GM12801 (cell line): ENCODE data around the gene DENND2A.

Experiments used
- TF ChIP-seq, protein P1 (sequence below): IDR thresholded peaks from one replicate; pipeline ENCODE4 v1.5.1; 2011; ENCODE audit warnings: control low read depth; ENCODE audit not compliant: insufficient read length; ENCODE audit errors: extremely low read depth

Gene DENND2A

GRCh38 chr7:140544388-140544826 lies 96.2 kb downstream of the DENND2A start:
- TF ChIP-seq, protein P1, sequence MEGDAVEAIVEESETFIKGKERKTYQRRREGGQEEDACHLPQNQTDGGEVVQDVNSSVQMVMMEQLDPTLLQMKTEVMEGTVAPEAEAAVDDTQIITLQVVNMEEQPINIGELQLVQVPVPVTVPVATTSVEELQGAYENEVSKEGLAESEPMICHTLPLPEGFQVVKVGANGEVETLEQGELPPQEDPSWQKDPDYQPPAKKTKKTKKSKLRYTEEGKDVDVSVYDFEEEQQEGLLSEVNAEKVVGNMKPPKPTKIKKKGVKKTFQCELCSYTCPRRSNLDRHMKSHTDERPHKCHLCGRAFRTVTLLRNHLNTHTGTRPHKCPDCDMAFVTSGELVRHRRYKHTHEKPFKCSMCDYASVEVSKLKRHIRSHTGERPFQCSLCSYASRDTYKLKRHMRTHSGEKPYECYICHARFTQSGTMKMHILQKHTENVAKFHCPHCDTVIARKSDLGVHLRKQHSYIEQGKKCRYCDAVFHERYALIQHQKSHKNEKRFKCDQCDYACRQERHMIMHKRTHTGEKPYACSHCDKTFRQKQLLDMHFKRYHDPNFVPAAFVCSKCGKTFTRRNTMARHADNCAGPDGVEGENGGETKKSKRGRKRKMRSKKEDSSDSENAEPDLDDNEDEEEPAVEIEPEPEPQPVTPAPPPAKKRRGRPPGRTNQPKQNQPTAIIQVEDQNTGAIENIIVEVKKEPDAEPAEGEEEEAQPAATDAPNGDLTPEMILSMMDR, result no peak

DNA sequence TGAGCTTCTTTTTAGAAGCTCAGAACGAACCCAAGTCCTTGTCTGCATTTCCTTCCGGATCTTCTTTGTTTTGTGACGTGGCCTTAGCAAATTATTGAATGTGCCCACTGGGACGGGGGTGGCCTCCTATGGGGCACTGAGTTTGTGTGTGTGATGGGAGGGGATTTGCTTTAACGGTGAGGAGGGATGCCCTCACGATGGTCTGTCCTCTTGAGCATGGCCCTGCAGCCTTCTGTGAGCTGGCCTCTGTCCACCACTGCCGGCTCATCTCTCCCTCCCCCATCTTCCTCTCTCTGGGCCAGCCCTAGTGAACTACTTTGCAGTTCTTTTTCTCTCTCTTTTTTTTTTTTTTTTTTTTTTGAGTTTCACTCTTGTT lies 98.4 kb downstream of the DENND2A start:
- TF ChIP-seq, protein P1, result no peak

DNA sequence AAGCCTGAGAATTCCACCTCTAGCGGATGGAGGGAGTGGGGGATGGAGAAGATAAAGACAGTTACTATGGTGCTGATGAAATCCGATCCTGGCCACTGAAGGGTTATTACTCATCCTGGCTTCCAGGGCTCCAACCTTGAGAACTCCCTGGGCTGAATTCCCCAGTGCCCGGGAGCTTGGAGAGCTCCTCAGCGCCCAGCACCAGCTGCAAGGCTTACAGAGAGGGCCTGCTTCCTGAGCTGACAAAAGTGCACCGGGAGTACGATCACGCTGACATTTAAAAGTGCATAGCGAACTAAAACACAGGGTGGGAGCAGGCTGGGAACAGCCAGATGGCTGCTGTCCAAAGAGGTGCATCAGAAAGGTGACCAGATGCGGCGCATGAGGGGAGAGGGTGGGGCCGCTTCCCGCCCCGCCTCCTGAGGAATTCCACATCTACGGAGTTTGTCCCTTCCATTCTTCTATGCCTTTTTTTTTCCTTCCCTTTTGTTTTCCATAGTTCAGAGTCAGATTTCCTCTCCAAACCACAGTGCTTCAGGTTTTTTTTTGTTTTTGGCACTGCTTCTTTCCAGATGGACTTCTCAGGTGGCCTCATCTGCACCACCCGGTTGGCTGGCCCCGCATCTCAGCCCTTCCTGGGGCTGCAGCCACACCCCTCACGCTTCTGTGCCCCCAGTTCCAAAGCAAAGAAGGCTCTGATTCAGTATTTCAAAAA lies 98.9 kb downstream of the DENND2A start:
- TF ChIP-seq, protein P1, result no peak

DNA sequence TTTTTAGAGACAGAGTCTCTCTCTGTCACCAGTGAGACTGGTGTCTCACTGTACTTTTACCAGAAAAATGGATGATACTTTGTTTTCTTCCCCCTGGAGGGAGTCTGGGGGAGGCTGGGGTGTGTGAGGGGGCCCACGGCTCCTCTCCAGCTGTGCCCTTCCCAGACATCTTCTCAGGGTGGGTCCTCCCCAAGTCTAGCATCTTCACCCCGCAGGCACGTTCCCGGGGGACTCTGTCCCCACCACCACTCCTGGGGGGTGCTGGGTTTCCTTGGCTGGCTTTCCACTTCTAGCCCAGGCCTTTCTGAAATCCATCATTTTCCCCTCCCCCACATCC lies 99.5 kb downstream of the DENND2A start:
- TF ChIP-seq, protein P1, result no peak

- TF ChIP-seq, protein P1, result no peak
Measured at GRCh38 chr7:140540136-140540777, 100.4 kb downstream of the DENND2A start.

DNA sequence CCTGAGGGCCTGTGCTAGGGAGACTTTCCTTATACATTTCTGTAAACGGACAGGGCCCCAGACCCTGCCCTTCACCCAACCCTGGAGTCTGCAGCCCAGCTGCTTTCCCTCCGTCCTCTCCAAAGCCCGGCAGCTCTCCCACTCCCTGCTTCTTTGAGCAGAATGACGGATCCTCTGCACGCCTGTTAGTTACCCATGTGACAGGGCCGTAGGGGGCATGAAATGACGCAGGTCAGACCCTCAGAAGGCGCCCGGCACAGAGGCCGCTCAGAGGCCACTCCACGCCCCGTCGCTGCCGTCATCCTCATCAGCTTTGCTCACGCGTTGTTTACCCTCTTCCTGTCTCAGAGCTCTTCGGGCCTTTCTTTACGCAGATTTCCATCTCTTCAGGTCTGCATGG lies 101.2 kb downstream of the DENND2A start:
- TF ChIP-seq, protein P1, result no peak

DNA sequence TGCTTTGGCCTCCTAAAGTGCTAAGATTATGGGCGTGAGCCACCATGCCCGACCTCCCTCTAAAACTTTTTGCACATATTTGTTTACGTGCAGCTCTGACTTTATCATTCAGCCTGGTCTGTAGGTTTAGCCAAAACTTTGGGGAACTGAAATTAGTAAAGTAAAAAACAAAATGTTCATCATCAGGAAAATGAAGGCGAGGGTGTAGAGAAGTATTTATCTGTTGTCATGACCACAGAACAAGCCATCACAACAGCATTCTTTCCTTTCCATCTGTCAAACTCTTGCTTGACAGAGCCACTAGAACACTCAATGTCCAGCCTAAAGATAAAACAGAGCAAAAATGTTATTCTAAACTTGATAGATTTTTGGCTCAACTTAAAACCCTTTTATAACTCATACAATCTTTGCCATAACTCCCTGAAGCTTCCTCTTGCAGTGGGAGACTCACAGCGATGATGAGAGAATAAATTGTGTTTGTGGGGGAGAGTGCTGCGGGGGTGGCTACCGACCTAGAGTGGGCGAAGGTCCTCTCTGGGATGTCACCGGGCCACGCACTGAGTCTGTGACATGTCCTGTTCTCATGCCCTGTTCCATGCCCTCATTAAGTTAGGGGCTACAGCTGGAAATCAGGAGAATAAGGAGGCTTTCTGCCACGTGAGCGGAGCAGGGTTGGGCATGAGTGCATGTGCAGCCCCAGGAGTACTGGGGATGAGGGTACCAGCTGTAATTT lies 102.7 kb downstream of the DENND2A start:
- TF ChIP-seq, protein P1, result no peak
